ENCODE results near the gene PPP1R12C.
A peak's percentile ranks its signal among the peaks of the same experiment; 100 is the strongest.
"Not testable (repeated sequence)": the region's sequence is repeated elsewhere in the genome, so short reads cannot be mapped to it uniquely, and the experiment has no call there.

PPP1R12C gene

DNA sequence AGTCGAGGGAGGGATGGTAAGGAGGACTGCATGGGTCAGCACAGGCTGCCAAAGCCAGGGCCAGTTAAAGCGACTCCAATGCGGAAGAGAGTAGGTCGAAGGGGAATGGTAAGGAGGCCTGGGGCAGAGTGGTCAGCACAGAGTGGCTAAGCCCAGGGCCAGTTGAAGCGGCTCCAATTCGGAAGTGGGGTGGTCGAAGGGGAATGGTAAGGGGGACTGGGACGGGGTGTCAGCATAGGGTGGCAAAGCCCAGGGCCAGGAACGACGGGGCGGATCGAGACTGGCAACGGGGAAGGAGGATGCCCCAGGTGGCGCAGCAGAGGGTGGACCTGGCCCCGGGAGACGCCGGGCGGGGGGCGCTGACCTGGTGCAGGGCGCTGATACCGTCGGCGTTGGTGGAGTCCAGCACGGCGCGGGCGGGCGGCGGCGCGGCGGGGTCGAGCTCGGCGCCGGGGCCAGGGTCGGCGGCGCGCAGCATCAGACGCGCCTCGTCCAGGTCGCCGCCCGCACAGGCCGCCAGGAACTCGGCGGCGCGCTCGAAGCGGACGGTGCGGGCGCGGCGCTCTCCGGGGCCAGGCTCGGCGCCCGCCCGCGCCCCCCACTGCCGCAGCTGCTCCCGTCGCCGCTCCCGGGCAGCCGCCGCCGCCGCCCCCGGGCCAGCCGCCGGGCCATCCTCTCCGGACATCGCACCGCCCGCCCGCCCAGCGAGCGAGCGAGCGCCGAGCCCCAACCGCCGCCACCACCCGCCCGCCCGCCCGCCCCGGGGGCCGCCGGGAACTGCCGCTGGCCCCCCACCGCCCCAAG is at the start of gene PPP1R12C:
Gene PPP1R12C, minus strand, starts transcription at position 779 of the 804 bp plus-strand sequence. Its CDS starts 94 bp downstream, at position 685.
- no peaks in the 10 kb centered on the region for H3K27me3 Mint-ChIP-seq (ENCODE audit: low read depth)
- H3K4me1 Mint-ChIP-seq (ENCODE audit: low read depth): peaks cover 28% of the 10 kb centered on the region
- peak within 1 kb of the TSS; percentile 96 for H3K27ac Mint-ChIP-seq
- no peaks in the 10 kb centered on the region for H3K9me3 Mint-ChIP-seq
- H3K4me3 Mint-ChIP-seq: peak within 1 kb of the TSS; percentile 100
- peaks cover 4% of the 10 kb centered on the region for H3K36me3 Mint-ChIP-seq (ENCODE audit: low read depth)

DNA sequence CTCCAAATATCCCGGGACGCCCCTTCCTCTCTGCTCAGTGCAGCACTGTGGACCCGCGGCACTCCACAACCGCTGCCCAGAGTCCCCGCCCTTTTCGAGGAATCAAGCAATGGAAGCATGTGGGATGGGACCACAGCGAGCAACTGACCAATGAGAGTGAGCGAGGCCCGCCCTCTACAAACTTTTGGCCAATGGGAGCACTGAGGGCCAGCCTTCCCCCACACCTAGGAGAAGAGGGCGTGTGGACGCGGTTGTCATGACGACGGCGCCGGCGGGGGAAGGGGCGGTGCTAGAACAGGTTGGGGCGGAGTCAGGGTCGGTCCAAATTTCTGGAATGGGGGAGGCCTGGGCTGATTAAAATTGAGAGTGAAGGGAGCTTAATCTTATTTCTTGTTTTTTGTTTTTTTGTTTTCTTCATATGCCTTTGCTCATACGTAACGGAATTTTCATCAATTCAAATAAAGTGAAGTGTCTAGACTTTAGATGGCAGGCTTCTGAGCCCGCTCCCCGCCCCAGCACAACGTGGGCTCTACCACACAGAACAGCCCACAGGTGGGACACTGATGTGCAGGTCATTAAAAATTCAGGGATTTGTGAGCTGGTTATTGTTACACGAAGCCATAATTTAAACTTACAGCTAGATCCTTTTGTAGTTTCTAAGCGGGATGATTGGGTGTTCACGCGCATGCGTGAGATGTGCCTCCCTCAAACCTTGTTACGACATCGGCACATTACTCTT is 49.3 kb upstream of the PPP1R12C start, which contains the start of gene DNAAF3:
Gene DNAAF3, minus strand, starts transcription at position 84 of the 739 bp plus-strand sequence. CDS start 200 bp downstream, outside the sequence.
- Mint-ChIP-seq H3K4me1 (ENCODE audit: low read depth) (peaks cover 13% of the 10 kb centered on the region), H3K4me3 (peak within 1 kb of the TSS; percentile 83), H3K27me3 (ENCODE audit: low read depth) (peaks cover 59% of the 10 kb centered on the region), H3K27ac (peak within 1 kb of the TSS; percentile 32), H3K36me3 (ENCODE audit: low read depth) (no peaks in the 10 kb centered on the region), H3K9me3 (no peaks in the 10 kb centered on the region)

DNA sequence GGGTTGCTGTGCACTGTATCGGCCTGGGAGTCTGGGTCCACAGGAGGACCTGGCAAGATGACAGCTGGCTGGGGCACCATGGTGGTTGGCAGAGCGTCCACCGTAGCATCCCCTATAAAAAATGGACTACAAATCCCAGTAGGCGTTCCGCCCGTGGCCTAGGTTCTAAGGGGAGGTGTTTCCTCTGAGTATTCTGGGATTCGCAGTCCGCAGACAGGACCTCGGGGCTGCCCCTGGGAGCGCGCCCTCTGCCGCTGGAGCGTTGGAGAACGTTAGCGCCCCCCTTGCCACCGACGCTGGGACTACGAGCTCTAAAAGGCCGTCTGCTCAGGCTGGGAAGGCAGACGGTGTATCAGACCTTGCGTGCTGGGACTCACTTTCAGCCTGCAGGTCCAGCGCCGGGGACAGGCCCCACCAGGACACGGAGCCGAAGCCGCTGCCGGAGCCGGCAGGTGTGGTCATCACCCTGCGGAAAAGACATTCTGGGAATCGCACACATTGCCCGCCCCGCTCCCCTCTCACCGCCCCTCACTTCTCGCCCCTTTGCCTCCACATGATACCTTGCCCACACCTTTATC is 48.6 kb upstream of the PPP1R12C start:
- H3K36me3 Mint-ChIP-seq (ENCODE audit: low read depth): no peaks in the 10 kb centered on the region
- peaks cover 54% of the 10 kb centered on the region for H3K27me3 Mint-ChIP-seq (ENCODE audit: low read depth)
- H3K27ac Mint-ChIP-seq: no peak overlapping the region
- H3K4me1 Mint-ChIP-seq (ENCODE audit: low read depth): peaks cover 13% of the 10 kb centered on the region
- H3K9me3 Mint-ChIP-seq: no peaks in the 10 kb centered on the region
- H3K4me3 Mint-ChIP-seq: peak overlapping the region; percentile 83

DNA sequence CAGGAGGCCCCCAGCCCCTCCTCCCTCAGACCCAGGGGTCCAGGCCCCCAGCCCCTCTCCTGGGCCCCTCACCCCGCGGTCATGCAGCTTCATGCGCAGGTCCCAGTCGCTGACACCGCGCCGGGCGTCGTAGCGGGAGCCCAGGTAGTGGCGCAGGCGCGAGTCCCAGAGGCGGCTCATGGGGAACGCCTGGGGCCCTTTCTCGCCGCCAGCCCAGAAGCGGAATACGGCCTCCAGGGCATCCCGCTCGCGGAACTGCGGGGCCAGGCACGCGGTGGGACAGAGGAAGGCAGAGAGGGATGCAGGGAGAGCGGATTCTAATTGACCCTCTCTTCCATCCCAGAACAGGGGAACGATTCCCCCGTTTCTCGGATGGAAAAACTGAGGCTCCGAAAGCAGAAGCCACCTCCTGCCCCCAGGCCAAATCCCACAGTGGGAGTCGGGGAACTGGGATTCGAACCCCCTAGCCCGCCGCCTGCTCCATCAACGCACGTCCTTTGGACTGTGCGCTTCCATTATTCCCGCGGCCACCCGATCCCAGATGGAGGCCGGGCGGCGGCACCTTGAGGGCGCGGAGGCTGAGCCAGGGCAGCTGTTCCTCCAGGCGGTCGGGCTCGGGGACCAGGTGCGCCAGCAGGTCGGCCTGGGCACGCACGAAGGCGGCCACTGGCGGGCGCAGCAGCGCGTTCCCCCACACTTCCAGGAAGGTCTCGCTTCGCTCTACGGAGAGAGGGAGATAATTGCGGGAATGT is 44.3 kb upstream of the PPP1R12C start:
- Mint-ChIP-seq H3K27ac (no peak overlapping the region), H3K27me3 (ENCODE audit: low read depth) (peaks cover 51% of the 10 kb centered on the region), H3K36me3 (ENCODE audit: low read depth) (no peaks in the 10 kb centered on the region), H3K4me3 (no peak overlapping the region), H3K9me3 (no peaks in the 10 kb centered on the region), H3K4me1 (ENCODE audit: low read depth) (peaks cover 12% of the 10 kb centered on the region)

DNA sequence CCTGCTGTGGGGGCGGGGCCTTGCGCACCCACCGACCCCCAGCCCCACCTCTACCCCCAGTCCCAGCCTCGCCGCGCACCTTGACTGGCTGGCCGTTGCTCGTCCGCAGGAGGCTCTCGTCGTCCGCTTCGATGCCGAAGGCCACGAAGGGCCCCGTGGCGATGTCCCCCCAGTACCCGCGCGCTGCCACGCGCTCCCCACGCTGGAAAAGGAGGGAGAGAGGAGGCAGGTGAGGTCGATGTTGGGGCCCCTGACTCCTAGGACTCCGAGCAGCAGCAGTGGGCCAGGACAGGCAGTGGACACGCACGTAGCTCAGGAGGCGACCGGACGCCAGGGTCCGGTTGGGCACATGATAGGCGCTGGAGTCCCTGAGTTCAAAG is 43.5 kb upstream of the PPP1R12C start:
- Mint-ChIP-seq H3K36me3 (ENCODE audit: low read depth) (no peaks in the 10 kb centered on the region), H3K9me3 (no peaks in the 10 kb centered on the region), H3K4me1 (ENCODE audit: low read depth) (peaks cover 4% of the 10 kb centered on the region), H3K4me3 (no peak overlapping the region), H3K27me3 (ENCODE audit: low read depth) (peaks cover 48% of the 10 kb centered on the region), H3K27ac (no peak overlapping the region)

DNA sequence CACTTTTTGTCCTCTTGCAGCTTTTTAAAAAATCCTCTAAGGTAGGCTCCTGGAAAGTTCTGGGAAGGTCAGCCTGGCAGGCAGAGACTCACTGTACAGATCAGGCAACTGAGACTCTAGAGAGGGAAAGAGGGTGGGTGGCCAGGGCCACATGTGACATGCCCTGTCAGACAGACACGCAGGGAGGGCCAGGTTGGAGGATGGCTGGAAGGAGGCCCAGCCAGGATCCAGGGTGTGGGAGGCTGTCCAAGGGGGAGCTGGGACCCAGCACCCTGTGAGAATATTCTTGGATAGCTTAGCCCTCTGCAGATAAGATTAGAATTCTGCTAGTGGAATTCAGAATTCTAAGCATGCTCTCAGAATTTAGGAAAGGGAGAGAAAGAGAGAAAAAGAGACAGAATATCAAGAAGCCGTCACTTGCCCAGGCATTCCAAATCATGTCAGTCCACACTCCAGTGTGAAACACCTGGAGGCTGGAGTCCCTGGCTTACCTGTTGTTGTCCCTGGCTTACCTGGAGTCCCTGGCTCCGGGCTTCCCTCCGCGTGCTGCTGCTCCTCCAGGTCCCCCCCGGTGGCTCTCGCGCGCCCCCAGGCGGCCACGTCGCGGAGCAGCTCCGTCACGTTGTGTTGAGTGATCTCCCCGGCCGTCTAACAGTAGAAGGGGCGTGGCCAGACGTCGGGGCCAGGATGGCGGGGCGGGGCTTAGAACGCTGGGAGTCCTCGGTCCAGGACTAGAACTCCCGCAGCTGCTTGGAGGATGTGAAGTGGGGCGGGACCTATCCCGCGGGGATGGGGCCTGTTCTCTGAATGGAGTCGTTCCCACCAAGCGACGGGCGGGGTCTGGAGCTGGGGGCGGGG is 42.9 kb upstream of the PPP1R12C start:
- Mint-ChIP-seq H3K9me3 (no peaks in the 10 kb centered on the region), H3K36me3 (ENCODE audit: low read depth) (no peaks in the 10 kb centered on the region), H3K27ac (peak overlapping the region; percentile 13), H3K4me3 (peak overlapping the region; percentile 47), H3K27me3 (ENCODE audit: low read depth) (peaks cover 42% of the 10 kb centered on the region), H3K4me1 (ENCODE audit: low read depth) (peaks cover 3% of the 10 kb centered on the region)

DNA sequence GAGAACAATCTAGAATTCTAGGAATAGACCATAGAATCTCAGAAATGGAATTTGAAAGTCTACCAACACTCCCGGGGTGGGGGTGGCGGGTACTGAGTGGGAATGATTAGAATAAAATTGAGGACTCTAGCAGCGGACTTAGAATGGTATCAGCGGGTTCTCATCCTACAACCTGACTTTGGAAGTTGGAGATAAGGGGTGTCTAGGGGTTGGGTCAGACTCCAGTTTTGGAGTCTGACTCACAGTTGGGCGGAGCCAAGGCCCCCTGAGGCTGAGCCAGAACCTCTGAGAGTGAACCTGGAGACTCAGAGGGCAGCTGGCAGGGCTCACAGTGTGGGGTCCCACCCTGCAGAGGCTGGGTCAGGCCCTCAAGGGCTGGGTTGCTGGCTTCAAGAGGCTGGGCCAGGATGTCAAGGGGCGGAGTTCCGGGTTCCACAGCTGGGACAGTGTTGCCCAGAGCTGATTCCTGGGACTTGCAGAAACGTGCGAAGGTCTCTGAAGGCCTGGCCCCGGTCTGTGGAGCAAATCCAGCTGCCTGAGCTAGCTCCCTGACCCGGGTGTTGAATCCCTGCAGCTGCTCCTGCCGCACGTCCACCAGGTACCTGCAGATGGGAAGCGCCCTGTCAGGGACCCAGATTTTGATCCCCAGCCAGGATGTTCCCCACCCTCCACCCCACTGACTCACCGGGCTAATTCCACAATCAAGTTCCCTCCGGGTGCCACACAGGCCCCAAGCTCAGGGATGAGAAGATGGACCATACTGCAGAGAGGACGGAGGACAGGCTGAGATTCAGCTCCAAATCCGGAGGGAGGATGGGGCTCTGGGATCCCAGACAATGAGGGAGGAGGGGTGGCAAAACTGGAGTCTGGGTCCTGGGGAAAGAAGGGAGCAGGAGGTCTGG is 41.7 kb upstream of the PPP1R12C start:
- H3K4me1 Mint-ChIP-seq (ENCODE audit: low read depth): peaks cover 7% of the 10 kb centered on the region
- H3K27ac Mint-ChIP-seq: no peak overlapping the region
- H3K4me3 Mint-ChIP-seq: no peak overlapping the region
- no peaks in the 10 kb centered on the region for H3K36me3 Mint-ChIP-seq (ENCODE audit: low read depth)
- H3K27me3 Mint-ChIP-seq (ENCODE audit: low read depth): peaks cover 37% of the 10 kb centered on the region
- H3K9me3 Mint-ChIP-seq: no peaks in the 10 kb centered on the region

DNA sequence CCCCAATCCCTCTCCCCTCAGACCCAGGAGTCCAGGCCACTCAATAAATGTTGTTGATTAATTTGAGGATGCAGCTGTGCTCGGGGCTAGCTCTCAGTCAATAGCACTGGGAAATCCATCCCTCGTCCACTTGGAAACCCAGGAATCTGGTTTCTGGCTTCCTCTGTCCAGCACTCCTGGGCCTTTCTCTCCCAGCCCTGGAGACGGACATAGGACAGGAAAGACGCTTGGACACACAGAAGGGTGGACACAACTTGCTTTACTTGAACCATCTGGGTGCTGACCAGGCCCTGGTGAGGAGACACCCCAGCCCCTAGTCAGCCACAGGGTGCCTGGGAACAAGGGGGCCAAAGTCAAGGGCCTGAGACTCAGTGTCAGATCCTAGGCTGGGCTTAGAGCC is 41.0 kb upstream of the PPP1R12C start:
- Mint-ChIP-seq H3K4me3 (no peak overlapping the region), H3K9me3 (peaks cover 4% of the 10 kb centered on the region), H3K27me3 (ENCODE audit: low read depth) (peaks cover 37% of the 10 kb centered on the region), H3K27ac (no peak overlapping the region), H3K4me1 (ENCODE audit: low read depth) (peaks cover 7% of the 10 kb centered on the region), H3K36me3 (ENCODE audit: low read depth) (no peaks in the 10 kb centered on the region)

DNA sequence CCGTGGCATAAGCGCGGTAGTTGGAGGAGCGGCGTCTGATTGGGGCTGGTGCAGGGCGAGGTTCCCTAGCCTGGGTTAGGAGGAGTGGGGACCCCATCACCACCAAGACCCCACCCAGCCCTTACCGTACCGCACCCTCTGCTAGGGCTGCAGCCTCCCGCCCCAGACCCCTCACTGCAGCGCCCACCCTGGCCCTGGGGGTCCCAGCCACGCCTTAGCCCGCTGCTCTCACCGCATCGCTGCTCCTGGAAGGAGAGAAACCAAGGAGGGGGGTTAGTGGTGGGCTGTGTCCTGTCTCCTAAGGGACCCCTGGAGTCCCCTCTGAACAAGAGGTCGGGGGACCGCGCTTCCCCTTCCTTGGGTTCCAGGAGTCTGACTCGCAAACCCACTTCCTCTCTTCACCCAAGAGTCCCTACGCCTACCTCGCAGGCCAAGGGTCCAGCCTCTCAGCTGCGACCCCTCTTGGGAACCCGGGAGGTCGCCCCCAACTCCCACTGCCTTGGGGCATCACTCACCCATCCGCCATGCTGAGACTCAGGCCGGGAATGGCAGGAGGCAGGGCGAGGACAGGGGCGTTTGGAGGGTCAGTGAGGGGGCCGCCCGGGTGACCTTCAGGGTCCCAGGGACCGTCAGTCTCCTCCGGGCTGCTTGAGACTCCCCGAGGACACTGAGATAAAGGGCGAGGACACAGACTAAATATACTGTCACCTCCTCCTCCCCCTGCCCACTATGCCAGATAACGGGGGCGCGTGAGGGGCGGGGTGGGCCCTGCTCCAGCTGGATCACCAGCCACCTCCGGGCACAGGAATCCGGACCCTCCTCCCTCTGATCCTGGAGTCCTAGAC is 39.8 kb upstream of the PPP1R12C start, which contains the start of gene TNNI3:
Gene TNNI3, minus strand, starts transcription at position 669 of the 845 bp plus-strand sequence. Its CDS starts 143 bp downstream, at position 526.
- H3K4me1 Mint-ChIP-seq (ENCODE audit: low read depth): peaks cover 8% of the 10 kb centered on the region
- H3K27ac Mint-ChIP-seq: no peak within 1 kb of the TSS

DNA sequence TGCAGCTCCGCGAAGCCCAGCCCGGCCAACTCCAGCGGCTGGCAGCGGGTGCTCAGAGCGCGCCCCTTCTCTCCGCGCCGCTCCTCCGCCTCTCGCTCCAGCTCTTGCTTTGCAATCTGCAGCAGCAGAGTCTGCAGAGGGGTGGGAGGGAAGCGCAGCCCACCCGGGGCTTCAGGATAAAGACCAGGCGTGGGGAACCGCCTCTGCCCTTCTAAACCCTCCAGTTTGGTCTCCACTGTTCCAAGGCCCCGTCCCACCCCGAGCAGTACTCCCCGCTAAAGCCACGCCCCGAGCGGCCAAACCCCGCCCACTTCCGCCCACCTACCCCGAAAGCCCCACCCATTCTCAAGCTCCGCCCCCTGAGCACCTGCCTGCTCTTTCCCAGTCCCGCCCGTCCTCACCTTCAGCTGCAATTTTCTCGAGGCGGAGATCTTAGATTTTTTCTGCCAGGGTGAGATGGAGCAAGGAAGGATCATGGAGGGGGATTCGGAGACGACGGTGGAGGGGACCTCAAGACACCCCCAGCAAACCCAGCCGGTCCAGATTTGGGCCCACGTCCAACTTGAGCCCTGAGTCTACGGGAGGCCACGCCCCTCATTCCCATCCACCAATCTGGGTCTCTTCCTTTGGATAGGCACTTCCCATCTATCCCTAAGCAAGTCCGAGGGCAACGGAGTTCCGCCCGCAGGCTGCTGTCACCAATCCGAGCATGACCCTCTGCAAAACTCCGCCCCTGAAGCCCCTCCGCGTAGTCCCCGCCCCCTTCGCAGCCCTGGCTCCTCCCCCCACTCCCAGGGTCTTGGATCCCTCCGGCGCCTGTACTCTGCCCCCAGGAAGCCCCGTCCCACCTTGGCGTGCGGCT is 39.0 kb upstream of the PPP1R12C start:
- H3K4me1 Mint-ChIP-seq (ENCODE audit: low read depth): peaks cover 13% of the 10 kb centered on the region
- no peak overlapping the region for H3K27ac Mint-ChIP-seq
- no peak overlapping the region for H3K4me3 Mint-ChIP-seq
- peaks cover 32% of the 10 kb centered on the region for H3K27me3 Mint-ChIP-seq (ENCODE audit: low read depth)
- peaks cover 10% of the 10 kb centered on the region for H3K9me3 Mint-ChIP-seq
- no peaks in the 10 kb centered on the region for H3K36me3 Mint-ChIP-seq (ENCODE audit: low read depth)

More for the DNA sequence above, 39.8 kb upstream of the PPP1R12C start, which contains the start of gene TNNI3:
- peaks cover 4% of the 10 kb centered on the region for H3K9me3 Mint-ChIP-seq
- peaks cover 33% of the 10 kb centered on the region for H3K27me3 Mint-ChIP-seq (ENCODE audit: low read depth)
- no peak within 1 kb of the TSS for H3K4me3 Mint-ChIP-seq
- no peaks in the 10 kb centered on the region for H3K36me3 Mint-ChIP-seq (ENCODE audit: low read depth)

DNA sequence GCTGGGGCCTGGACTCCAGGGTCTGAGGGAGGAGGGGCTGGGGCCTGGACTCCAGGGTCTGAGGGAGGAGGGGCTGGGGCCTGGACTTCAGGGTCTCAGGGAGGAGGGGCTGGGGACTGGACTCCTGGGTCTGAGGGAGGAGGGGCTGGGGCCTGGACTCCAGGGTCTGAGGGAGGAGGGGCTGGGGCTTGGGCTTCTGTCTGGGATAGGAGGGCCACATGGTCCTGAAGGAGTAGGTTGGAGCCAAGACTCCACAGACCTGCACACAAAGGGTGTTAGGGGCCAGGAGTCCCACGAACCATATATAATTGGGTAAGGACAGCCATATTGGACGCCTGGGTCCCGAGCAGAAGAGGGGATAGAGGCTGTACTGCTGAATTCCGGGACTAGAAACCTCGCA is 38.3 kb upstream of the PPP1R12C start:
- not testable (repeated sequence) for H3K36me3 Mint-ChIP-seq (ENCODE audit: low read depth); H3K27ac Mint-ChIP-seq; H3K4me3 Mint-ChIP-seq; H3K9me3 Mint-ChIP-seq
- peaks cover 32% of the 10 kb centered on the region for H3K27me3 Mint-ChIP-seq (ENCODE audit: low read depth)
- H3K4me1 Mint-ChIP-seq (ENCODE audit: low read depth): peaks cover 13% of the 10 kb centered on the region
